Bronchial epithelial cell (primary cell): ENCODE data around the gene OR2A1. TPM values are rescaled to one million over a fixed set of nuclear protein-coding genes. Genes with fewer than 3 reads are reported as not detected.
A peak's percentile ranks its signal among the peaks of the same experiment; 100 is the strongest.
"Not testable (repeated sequence)": the region's sequence is repeated elsewhere in the genome, so short reads cannot be mapped to it uniquely, and the experiment has no call there.

Experiments
- DNase-seq: peaks from one replicate; pipeline ENCODE4 v3.0.0-alpha.2; 2010; ENCODE audit warnings: low read depth
- FAIRE-seq: peaks from 2 replicates; lab custom pipeline; 2011; peaks lifted over from hg19 to GRCh38; lab: Jason Lieb, UNC
- H3K27me3 ChIP-seq: 2 replicates; pipeline ENCODE4 v1.5.1; 2011; ENCODE audit warnings: low read length; ENCODE audit not compliant: control insufficient read depth, insufficient read depth
- H3K36me3 ChIP-seq: 2 replicates; pipeline ENCODE4 v1.5.1; 2011; ENCODE audit warnings: low read length; ENCODE audit not compliant: control insufficient read depth, insufficient read depth
- H3K4me3 ChIP-seq: 2 replicates; pipeline ENCODE4 v1.5.1; 2011; ENCODE audit warnings: mild to moderate bottlenecking, low read depth, low read length, control low read depth
- total RNA-seq: library from RNA; depleted of rRNA; stranded (reverse); fragments of >200 nt; gene quantifications from 2 replicates; pipeline ENCODE4 v1.2.1, GENCODE V29; 2014

OR2A1 gene, protein sequence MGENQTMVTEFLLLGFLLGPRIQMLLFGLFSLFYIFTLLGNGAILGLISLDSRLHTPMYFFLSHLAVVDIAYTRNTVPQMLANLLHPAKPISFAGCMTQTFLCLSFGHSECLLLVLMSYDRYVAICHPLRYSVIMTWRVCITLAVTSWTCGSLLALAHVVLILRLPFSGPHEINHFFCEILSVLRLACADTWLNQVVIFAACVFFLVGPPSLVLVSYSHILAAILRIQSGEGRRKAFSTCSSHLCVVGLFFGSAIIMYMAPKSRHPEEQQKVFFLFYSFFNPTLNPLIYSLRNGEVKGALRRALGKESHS
- total RNA-seq = not detected in 2 replicates

DNA sequence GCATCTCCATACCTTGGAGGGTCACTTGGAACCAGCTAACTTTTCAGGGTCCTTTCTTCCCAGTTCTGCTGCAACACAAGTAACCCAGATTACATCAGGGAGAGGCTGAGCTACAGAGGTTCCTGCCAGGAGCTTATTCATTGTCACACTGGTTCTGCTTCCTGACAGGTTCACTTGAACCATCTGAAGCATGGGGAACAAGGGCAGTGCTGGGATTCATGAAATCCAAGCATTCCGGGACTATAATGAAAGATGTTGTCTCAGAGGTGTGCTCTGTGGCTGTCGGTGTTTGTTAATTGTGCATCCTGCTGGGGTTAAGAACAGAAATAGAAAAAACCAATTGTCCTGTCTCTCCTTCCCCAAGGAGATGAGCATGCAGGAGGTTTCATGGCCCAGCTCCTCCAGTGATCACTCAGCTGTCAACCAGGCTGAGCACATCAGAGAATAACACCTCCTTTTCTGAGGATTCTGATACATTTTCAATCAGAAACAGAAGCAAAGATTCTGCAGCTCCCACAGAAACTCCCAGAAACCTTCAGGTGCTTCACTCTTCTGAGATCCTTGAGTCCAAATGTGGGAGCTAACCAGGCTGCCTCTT is at the start of gene OR2A1:
TSS of gene OR2A1 (plus strand) at position 548 of the 598 bp plus-strand sequence. CDS start 5,706 bp downstream, outside the sequence.
- FAIRE-seq = peak; percentile 47
- not testable (repeated sequence) for H3K27me3 ChIP-seq, H3K36me3 ChIP-seq, H3K4me3 ChIP-seq, DNase-seq

DNA sequence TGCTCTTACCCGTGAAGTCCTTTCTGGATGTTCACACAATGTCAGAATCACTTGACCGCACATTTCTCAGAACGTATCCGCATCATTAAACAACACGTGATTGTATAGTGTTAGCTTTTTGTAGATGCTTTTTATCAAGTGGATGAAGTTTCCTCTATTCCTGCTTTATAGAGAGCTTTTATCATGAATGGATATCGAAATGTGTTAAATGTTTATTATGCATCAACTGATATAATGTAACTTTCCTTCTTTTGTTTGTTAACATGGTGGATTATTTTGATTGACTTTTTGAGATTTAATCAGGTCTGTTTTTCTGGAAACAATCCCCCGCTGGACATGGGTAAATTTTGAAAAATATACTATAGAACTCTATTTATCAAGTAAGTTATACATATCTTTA is 47.5 kb upstream of the OR2A1 start, which contains the start of gene OR2A7:
TSS of gene OR2A7 (minus strand) at position 101 of the 400 bp plus-strand sequence. CDS start 5,164 bp downstream, outside the sequence.
- FAIRE-seq, DNase-seq, H3K27me3 ChIP-seq, H3K36me3 ChIP-seq, H3K4me3 ChIP-seq: not testable (repeated sequence)

DNA sequence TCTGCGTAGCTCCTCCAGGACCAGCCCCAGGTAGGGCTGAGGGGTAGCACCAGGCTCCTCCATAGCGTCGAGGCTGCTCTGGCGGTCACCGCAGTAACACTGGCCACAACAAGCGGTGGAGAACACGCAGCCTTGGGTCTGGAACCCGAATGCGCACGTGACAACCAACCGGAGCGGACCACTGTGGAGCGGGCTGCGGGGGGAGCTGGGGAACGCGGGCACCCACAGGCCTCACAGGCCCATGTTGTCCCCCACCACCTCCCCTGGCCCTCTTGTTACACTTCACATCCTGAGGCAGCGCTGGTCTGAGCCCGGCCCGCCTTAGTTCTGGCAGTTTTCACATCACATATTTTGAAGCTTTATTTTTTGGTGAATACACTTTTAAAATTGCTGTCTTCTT is 43.0 kb upstream of the OR2A1 start, which contains the start of gene CTAGE8:
TSS of gene CTAGE8 (minus strand) at position 101 of the 400 bp plus-strand sequence. CDS start at position 63, 38 bp downstream.
- not testable (repeated sequence) for FAIRE-seq, DNase-seq, H3K27me3 ChIP-seq, H3K36me3 ChIP-seq, H3K4me3 ChIP-seq

DNA sequence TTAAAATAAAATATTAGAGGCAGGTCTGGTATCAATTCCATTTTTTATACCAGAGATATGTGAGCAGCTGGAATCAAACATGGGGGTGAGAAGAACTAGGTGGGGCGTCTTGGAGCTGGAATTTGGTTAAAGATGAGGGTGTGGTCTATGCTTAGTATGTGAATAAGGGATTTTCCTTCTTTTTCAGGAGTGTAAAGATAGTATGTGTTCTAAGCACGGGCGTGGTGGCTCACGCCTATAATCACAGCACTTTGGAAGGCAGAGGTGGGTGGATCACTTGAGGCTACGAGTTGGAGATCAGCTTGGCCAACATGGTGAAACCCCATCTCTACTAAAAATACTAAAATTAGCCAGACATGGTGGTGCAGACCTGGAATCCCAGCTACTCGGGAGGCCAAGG is 36.9 kb upstream of the OR2A1 start:
- not testable (repeated sequence) for FAIRE-seq, DNase-seq, H3K36me3 ChIP-seq, H3K4me3 ChIP-seq, H3K27me3 ChIP-seq

DNA sequence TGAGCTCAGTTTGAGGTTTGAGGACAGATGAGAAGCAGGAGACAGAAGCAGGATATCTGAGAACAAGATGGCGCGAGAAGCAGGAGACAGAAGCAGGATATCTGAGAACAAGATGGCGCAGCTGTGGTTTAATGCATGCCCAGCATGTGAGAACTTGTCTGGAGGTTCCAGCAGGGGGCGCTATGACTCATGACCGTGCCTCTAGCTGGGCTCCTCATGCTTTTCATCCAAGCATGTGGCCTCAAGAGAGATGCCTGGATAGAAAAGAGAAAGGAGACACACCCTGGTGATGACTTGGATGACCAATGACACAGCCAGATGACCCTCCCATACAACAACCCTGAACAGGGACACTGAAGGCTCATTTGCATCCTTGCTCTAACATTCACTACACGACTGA is 32.2 kb upstream of the OR2A1 start:
- not testable (repeated sequence) for H3K27me3 ChIP-seq, H3K4me3 ChIP-seq, H3K36me3 ChIP-seq, DNase-seq
- peak; percentile 47 for FAIRE-seq

DNA sequence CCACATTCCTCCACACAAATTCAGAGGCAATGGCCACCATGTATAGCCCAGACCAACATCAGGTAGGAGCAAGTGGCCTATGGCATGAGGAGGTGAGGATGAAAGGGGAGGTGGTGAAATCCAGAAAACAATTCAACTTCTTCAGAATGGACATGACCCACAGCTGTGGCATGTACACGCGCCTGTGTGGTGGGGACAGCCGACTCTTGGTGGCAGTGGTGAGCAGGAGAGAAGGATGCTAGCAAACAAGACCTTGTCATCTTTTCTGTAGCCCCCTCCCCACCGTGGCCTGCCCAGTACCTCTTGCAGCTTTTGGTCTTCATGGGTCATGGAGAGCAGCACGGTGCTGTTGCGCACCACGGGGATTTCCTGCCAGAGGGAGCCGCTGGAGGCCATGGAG is 30.2 kb upstream of the OR2A1 start:
- not testable (repeated sequence) for H3K4me3 ChIP-seq, DNase-seq, H3K36me3 ChIP-seq, H3K27me3 ChIP-seq, FAIRE-seq

DNA sequence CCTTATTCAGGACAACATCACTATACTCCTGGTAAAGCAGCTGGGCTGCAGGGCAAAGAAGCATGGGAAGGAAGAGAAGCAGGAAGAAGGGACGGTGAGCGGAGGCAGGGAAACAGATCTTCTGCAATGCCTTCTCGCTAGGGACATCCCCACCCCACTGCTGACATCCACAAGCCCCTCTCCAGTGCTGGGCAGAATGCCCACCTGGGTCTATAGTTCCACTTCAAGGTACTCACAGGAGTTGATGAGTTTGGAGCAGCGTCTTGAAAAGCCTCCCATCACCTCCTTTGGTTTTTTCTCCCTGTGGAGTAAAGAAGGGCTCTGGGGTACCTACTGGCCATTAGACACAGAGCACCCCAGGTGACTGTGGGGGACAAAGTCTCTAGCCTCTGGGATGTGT is 29.7 kb upstream of the OR2A1 start:
- H3K27me3 ChIP-seq, H3K4me3 ChIP-seq, H3K36me3 ChIP-seq, DNase-seq, FAIRE-seq: not testable (repeated sequence)

DNA sequence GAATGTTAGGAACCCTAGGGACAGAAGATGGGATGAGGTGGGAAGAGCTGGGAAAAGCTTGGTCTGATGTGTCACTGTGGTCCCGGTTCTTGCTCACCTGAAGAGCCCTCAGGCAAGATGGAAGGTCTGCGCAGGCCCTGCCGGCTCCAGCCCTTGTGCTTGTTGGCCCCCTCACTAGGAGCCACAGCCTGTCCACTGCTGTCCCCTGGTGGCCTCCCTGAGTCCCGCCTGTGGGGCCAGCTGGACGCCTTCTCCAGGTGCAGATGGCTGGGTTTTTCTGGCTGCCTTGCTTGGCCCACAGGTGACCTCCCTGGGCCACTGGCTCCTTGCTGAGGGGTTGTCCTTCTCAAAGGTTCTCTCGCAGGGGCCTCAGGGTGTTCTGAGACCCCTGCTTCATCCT is 28.5 kb upstream of the OR2A1 start:
- FAIRE-seq, H3K27me3 ChIP-seq, DNase-seq, H3K36me3 ChIP-seq, H3K4me3 ChIP-seq: not testable (repeated sequence)

DNA sequence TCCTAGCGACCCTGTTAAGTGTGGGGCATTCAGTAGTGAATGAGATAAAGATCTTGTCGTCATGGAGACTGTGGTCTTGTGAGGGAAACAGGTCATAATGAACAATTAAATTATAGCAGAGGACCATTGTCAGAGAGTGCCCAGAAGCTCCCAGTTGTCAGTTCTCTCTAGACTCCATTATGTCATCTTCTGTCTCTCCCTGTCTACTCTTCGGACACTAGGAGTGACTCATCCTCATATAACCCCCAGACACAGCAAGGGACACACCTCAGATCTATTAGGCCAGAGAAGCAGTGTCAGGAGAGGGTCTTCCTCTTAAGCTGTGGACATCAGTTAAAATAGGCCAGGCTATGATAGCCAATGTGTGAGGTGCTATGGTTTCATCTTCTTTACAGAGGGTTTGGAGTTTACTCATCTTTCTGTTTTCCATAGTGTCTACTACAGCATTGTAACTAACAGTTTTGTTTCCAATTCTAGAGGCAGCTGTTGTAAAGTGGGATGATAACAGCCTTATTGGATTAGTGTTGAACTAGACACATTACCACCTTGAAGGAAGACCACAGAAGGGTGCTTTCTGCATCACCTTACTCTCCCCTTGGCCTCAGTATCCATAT is 24.9 kb upstream of the OR2A1 start:
- H3K36me3 ChIP-seq = not testable (repeated sequence)

DNA sequence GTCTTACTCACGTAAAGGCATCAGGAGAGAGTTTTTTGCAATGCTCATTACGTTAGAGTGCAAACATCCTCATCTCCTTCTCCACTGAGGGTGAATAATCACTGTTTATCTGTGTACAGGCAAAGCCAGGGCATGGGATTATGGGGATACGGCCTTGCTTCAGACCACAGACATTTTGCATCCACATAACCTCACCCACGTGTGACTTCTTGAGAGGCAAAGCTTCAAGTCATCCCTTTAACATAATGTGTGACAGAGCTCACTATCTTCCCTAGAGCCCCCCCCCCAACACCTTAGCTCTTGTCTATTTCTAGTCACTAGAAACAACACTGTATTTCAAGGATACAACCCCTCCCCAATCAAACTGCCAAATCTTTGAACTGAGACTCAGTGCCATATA is 20.6 kb upstream of the OR2A1 start:
- H3K4me3 ChIP-seq, FAIRE-seq, H3K27me3 ChIP-seq, H3K36me3 ChIP-seq: not testable (repeated sequence)
- DNase-seq = peak; percentile 20

More for the DNA sequence above, 24.9 kb upstream of the OR2A1 start:
- not testable (repeated sequence) for H3K4me3 ChIP-seq, FAIRE-seq, H3K27me3 ChIP-seq, DNase-seq

DNA sequence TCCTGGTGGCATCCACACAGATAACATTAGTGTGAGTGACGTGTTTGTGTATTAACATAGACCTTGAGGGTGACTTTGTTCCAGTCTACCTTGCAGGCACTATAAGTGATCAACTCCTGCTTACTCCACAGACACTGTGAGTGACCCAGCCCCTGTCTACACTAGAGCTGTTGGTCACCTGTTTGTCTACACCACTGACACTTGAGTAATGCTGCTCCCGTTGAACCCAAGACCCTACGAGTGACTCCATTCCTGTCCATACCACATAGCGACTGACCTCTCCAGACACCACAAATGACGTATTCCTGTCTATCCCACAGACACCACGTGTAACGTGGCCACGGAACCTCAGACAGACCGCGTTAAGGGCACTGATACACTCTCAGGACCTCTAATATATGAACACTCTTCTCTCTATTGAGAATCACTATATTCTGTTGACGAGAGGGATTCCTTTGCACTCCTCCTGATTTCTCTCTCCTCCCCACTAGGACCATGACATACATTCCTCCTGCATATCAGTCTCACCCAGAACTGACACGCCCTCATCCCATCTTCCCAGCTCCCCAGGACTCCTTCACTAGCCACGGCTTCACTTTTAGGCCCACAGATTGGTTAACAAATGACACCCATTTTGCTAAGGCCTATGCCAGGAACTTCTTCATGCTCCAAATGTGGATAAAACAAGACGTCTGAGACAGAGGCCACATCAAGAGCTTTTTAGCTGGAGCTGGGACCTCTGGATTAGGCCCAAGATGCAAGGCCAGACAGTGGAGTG is 19.6 kb upstream of the OR2A1 start:
- H3K27me3 ChIP-seq, FAIRE-seq, H3K36me3 ChIP-seq, DNase-seq, H3K4me3 ChIP-seq: not testable (repeated sequence)

DNA sequence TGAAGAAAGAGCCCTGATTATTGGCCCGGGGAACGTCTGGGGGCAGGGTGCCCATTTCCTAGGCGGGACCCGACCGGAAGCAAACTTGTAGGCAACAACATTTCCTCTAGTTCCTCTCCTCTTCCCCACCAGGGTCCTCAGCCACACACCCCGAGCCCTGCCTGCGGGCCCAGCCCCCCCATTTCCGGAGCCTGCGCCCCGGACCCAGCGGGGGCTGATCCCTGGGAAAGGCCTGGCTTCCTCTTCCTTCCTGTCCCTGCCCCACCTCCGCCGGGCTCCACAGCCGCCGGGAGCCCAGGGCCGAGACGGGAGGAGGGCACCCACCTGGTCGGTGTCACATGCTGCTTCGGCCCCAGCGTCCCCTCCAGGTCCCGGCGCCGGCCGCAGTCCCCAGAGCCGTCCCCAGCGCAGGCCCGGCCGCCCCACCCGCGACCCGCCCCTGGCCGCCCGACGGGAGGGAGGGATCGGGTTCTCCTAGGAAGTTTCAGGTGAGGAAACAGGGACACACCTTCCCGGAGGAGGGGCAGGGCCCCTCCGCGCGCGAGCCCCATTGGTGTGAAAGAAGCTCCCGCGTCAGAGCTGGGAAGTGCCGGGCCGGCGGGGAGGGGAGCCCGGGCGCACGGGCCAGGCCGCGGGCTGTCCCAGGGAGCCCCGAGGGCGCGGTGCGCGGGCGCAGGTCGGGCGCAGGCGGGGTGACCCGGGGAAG is 18.3 kb upstream of the OR2A1 start:
- FAIRE-seq, H3K27me3 ChIP-seq, H3K36me3 ChIP-seq, DNase-seq, H3K4me3 ChIP-seq: not testable (repeated sequence)

DNA sequence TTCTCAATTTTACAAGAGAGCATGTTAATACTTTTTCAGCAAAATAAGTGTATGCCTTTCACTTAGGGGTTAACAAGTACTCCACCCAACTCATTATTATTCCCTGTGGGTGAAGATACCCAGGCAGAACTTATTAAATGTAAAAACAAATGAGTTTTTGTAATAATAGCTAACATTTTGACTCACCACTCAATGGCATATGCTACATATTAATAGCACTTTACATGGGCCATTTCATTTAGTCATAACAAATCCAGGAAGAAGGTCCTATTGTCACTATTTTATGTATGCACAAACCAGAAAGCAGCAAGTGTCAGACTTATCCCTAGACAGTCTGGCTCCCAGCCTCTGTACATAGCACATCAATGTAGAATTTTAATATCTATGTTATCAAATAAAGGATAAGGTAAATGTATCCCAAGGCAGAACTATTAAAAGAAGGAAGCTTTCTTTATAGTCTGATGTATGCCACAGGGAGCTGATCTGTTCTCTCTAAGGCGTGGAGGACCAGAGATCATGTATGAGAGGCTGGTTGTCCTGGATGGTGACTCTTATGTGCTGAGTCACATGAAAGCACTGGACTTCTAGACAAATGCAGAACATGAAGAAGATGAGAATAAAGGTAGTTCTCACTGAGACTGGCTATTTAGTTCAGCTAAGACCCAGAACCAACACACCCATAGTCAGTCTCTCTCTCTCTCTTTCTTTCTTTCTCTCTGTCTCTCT is 9.5 kb upstream of the OR2A1 start:
- H3K27me3 ChIP-seq, DNase-seq, FAIRE-seq, H3K36me3 ChIP-seq, H3K4me3 ChIP-seq: not testable (repeated sequence)
